Measurements from ENCODE around the gene PMS2. TPM values are rescaled to one million over a fixed set of nuclear protein-coding genes. Genes with fewer than 3 reads are reported as not detected.

Gene PMS2
- total and polyA plus RNA-seq, 4 donors: 1.9 to 7.2 (median 4.9) TPM

DNA sequence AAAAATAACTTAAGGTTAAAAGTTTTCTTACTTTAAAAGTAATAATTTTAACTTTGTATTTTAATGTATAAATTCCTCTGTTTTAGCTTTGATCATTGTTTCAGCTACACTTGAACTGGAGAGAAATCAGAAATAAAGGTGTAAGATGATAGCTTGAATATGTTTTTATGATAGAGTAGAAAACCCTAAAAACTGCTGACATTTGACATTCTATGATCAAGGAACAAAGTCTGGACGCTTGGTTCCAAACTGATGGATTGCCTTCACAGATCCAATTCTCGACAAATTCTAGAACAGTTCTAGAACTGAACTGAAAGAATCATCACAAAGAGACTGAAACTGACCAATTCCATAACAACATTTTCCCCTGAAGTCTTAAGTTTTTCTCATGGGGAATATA lies 22.1 kb upstream of the PMS2 start, which contains the start of gene ANKRD61:
TSS of gene ANKRD61 (plus strand) at position 389 of the 400 bp plus-strand sequence. CDS start at position 389, 0 bp downstream.
- Histone ChIP-seq H3K36me3 (ENCODE audit: control insufficient read depth in 4 of 4, insufficient read depth in 3 of 4, low read depth in 1 of 4, low read length in 3 of 4) (peaks cover 7 to 58% (median 35%) of the 10 kb centered on the region in 4 donors), H3K9ac (ENCODE audit: low read depth in 1 of 2, low read length in 2 of 2) (no peak within 1 kb of the TSS), H3K4me1 (ENCODE audit: control insufficient read depth in 4 of 4, insufficient read depth in 4 of 4, low read length in 3 of 4) (peaks cover 0 to 3% (median 0%) of the 10 kb centered on the region in 4 donors), H3K9me3 (ENCODE audit: control insufficient read depth in 4 of 4, low read length in 3 of 4) (no peaks in the 10 kb centered on the region), H3K4me3 (ENCODE audit: low read depth in 1 of 3, low read length in 3 of 3) (no peak within 1 kb of the TSS), H3K27ac (ENCODE audit: low read depth in 1 of 2, low read length in 2 of 2) (no peak within 1 kb of the TSS), H3K27me3 (ENCODE audit: control insufficient read depth in 4 of 4, insufficient read depth in 4 of 4, low read length in 3 of 4) (no peaks in the 10 kb centered on the region)
- 66% methylated on average over 2 of the region's 2 CpGs for WGBS
- DNase-seq (ENCODE audit: low spot score): no peak
- no peak for TF ChIP-seq HNF4A (conservative IDR thresholded peaks at IDR 0.05)
- no peak for TF ChIP-seq EGR1 (IDR thresholded peaks at IDR 0.05; ENCODE audit: low read depth in 2 of 2)
- TF ChIP-seq, protein P1, sequence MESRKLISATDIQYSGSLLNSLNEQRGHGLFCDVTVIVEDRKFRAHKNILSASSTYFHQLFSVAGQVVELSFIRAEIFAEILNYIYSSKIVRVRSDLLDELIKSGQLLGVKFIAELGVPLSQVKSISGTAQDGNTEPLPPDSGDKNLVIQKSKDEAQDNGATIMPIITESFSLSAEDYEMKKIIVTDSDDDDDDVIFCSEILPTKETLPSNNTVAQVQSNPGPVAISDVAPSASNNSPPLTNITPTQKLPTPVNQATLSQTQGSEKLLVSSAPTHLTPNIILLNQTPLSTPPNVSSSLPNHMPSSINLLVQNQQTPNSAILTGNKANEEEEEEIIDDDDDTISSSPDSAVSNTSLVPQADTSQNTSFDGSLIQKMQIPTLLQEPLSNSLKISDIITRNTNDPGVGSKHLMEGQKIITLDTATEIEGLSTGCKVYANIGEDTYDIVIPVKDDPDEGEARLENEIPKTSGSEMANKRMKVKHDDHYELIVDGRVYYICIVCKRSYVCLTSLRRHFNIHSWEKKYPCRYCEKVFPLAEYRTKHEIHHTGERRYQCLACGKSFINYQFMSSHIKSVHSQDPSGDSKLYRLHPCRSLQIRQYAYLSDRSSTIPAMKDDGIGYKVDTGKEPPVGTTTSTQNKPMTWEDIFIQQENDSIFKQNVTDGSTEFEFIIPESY (IDR thresholded peaks at IDR 0.05): no peak

DNA sequence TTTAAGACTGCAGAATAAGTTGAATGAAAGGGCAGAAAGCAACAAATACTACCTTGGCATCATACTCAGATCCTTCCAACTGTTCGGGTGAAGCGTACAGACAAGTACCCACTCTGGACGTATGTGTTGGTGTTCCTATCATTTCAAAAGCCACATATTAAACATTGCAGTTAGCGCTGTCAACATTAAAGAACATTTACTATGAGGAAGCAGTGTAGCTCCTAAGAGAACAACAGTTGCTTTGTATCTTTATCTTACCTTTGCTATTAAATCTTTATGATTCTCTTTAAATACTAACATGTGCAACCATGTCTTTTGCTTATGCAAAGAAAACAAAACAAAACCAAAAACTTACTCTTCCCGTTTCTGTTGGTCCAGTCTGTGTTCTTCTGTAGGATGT lies 19.7 kb upstream of the PMS2 start:
- H3K27me3 ChIP-seq (ENCODE audit: control insufficient read depth in 4 of 4, insufficient read depth in 4 of 4, low read length in 3 of 4): no peaks in the 10 kb centered on the region
- TF ChIP-seq, protein P2, sequence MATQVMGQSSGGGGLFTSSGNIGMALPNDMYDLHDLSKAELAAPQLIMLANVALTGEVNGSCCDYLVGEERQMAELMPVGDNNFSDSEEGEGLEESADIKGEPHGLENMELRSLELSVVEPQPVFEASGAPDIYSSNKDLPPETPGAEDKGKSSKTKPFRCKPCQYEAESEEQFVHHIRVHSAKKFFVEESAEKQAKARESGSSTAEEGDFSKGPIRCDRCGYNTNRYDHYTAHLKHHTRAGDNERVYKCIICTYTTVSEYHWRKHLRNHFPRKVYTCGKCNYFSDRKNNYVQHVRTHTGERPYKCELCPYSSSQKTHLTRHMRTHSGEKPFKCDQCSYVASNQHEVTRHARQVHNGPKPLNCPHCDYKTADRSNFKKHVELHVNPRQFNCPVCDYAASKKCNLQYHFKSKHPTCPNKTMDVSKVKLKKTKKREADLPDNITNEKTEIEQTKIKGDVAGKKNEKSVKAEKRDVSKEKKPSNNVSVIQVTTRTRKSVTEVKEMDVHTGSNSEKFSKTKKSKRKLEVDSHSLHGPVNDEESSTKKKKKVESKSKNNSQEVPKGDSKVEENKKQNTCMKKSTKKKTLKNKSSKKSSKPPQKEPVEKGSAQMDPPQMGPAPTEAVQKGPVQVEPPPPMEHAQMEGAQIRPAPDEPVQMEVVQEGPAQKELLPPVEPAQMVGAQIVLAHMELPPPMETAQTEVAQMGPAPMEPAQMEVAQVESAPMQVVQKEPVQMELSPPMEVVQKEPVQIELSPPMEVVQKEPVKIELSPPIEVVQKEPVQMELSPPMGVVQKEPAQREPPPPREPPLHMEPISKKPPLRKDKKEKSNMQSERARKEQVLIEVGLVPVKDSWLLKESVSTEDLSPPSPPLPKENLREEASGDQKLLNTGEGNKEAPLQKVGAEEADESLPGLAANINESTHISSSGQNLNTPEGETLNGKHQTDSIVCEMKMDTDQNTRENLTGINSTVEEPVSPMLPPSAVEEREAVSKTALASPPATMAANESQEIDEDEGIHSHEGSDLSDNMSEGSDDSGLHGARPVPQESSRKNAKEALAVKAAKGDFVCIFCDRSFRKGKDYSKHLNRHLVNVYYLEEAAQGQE (IDR thresholded peaks at IDR 0.05): no peak
- TF ChIP-seq, protein P3, sequence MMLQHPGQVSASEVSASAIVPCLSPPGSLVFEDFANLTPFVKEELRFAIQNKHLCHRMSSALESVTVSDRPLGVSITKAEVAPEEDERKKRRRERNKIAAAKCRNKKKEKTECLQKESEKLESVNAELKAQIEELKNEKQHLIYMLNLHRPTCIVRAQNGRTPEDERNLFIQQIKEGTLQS (IDR thresholded peaks at IDR 0.05): no peak
- TF ChIP-seq, protein P4, sequence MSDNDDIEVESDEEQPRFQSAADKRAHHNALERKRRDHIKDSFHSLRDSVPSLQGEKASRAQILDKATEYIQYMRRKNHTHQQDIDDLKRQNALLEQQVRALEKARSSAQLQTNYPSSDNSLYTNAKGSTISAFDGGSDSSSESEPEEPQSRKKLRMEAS (IDR thresholded peaks at IDR 0.05): no peak
- TF ChIP-seq FOXA2 (IDR thresholded peaks at IDR 0.05) (no peak), HNF4A (conservative IDR thresholded peaks at IDR 0.05) (no peak), SP1 (IDR thresholded peaks at IDR 0.05) (no peak), TAF1 (conservative IDR thresholded peaks at IDR 0.05) (no peak), GABPA (IDR thresholded peaks at IDR 0.05 in 1 of 2, conservative IDR thresholded peaks at IDR 0.05 in 1 of 2) (no peak), NR2F2 (IDR thresholded peaks at IDR 0.05) (no peak), RAD21 (IDR thresholded peaks at IDR 0.05) (no peak), FOXA1 (IDR thresholded peaks at IDR 0.05) (no peak), HNF4G (IDR thresholded peaks at IDR 0.05) (no peak), EGR1 (IDR thresholded peaks at IDR 0.05; ENCODE audit: low read depth in 2 of 2) (no peak), JUND (IDR thresholded peaks at IDR 0.05) (no peak), RXRA (IDR thresholded peaks at IDR 0.05) (no peak), YY1 (IDR thresholded peaks at IDR 0.05) (no peak)
- TF ChIP-seq, protein P1 (IDR thresholded peaks at IDR 0.05): no peak
- TF ChIP-seq, protein P5, sequence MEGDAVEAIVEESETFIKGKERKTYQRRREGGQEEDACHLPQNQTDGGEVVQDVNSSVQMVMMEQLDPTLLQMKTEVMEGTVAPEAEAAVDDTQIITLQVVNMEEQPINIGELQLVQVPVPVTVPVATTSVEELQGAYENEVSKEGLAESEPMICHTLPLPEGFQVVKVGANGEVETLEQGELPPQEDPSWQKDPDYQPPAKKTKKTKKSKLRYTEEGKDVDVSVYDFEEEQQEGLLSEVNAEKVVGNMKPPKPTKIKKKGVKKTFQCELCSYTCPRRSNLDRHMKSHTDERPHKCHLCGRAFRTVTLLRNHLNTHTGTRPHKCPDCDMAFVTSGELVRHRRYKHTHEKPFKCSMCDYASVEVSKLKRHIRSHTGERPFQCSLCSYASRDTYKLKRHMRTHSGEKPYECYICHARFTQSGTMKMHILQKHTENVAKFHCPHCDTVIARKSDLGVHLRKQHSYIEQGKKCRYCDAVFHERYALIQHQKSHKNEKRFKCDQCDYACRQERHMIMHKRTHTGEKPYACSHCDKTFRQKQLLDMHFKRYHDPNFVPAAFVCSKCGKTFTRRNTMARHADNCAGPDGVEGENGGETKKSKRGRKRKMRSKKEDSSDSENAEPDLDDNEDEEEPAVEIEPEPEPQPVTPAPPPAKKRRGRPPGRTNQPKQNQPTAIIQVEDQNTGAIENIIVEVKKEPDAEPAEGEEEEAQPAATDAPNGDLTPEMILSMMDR (IDR thresholded peaks at IDR 0.05; ENCODE audit: low read depth, low read length, missing input control): no peak
- DNase-seq (ENCODE audit: low spot score): no peak
- H3K9ac ChIP-seq (ENCODE audit: low read depth in 1 of 2, low read length in 2 of 2): no peak overlapping the region
- peaks cover 0 to 3% (median 0%) of the 10 kb centered on the region in 4 donors for H3K4me1 ChIP-seq (ENCODE audit: control insufficient read depth in 4 of 4, insufficient read depth in 4 of 4, low read length in 3 of 4)
- no peak overlapping the region for H3K27ac ChIP-seq (ENCODE audit: low read depth in 1 of 2, low read length in 2 of 2)
- H3K9me3 ChIP-seq (ENCODE audit: control insufficient read depth in 4 of 4, low read length in 3 of 4): no peaks in the 10 kb centered on the region
- WGBS: 88% methylated on average over 5 of the region's 5 CpGs
- no peak overlapping the region for H3K4me3 ChIP-seq (ENCODE audit: low read depth in 1 of 3, low read length in 3 of 3)
- peaks cover 8 to 58% (median 36%) of the 10 kb centered on the region in 4 donors for H3K36me3 ChIP-seq (ENCODE audit: control insufficient read depth in 4 of 4, insufficient read depth in 3 of 4, low read depth in 1 of 4, low read length in 3 of 4)
